GM12892 (cell line): ENCODE data around the gene GRM4.

Experiments
- POLR2A ChIP-seq: IDR thresholded peaks from 2 replicates; pipeline ENCODE4 v1.6.1; 2011; ENCODE audit warnings: low read depth, low read length, control low read depth
- POLR2AphosphoS5 ChIP-seq: IDR thresholded peaks from 2 replicates; pipeline ENCODE4 v1.6.1; 2011; ENCODE audit warnings: low read depth, low read length, control low read depth
- TAF1 ChIP-seq: IDR thresholded peaks from 2 replicates; pipeline ENCODE4 v1.6.1; 2011; ENCODE audit warnings: low read depth, mild to moderate bottlenecking, control low read depth, low read length, borderline replicate concordance

DNA sequence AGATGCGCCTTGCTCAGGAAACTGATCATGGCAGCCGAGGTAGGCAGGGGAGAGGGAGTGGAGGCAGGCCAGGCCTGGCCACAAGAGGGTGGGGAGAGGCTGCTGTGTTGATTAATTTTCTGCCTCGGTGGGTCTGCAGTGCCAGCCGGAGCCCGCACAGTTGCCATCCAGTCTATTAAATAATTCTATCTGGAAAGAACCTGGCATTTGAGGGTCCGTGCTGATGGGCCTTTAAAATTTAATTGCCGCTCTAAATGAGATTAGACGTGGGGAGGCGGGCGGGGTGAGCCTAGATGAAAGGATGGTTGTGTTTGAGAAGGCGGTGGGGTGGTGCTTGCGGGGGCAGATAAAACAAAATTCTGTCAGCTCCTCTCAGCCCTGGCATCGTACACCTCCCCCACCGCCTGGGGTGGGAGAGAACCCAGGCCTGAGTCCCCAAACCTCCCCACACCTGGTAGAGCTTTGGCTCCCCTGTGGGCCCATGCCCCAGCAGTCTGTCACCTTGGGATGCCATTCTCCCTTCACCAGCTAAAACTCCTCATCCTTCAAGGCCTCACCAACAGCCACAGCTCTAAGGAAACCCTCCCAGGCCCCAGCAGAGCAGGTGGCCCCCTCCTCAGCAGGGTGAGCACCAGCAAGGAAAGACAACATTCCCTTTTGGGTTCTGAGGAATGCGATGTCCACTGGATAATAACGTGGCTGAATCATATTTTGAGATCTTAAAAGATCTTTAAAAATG, 167.3 kb downstream of the GRM4 start:
- no peak for TF ChIP-seq POLR2A
- no peak for TF ChIP-seq TAF1
- no peak for TF ChIP-seq POLR2AphosphoS5
